ENCODE measurements around the gene TMEM185B.

Gene TMEM185B

DNA sequence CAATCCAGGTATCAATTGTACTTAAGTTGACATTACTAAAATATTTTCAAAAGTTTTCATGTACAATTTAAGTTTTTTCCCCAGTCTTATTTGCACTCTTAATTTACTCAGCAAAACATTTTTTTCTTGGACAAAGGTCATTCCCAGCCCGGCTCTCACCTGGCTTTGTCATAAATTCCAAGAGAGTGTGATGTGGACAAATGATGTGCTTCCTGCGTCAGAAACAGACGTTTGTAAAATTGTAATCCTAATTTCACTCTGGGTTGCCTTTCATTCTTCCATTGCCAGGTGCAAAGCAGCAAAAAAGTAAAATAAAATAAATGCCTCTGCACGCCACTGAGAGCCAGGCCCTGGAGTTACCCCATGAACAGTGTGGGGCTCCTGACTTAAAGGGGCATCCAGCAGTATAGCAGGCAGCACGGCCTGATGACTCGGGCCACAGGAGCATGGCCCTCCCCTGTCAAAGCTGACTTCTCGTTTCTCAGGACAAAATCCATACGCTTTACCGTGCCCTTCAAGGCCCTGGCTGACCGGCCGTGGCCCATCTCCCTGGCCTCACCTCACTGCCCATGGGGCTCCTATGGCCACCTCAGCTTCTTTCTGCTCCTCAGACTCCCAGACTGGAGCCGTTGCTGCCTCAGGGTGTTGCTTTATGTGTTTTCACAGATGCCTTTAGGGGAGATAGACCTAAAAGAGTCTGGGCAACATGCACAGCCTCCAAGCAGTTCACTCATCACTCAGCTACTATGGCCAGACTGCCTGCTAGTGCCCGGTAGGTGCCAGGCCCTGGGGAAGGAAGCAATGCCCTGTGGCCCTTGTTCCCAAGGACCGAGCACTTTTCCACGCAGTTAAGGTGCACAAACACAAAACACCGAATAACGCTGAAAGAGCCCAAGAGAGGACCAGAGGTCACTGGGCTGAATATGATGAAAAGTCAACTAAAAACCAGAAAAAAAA, 7.6 kb upstream of the TMEM185B start:
- peak; percentile 29 for DNase-seq

GRCh38 chr2:120229341-120229740, 6.1 kb upstream of the TMEM185B start:
- DNase-seq = peak; percentile 12

GRCh38 chr2:120228503-120228902, 5.3 kb upstream of the TMEM185B start:
- DNase-seq = peak; percentile 26

GRCh38 chr2:120227111-120227991, 4.2 kb upstream of the TMEM185B start:
- peak; percentile 13 for DNase-seq

DNA sequence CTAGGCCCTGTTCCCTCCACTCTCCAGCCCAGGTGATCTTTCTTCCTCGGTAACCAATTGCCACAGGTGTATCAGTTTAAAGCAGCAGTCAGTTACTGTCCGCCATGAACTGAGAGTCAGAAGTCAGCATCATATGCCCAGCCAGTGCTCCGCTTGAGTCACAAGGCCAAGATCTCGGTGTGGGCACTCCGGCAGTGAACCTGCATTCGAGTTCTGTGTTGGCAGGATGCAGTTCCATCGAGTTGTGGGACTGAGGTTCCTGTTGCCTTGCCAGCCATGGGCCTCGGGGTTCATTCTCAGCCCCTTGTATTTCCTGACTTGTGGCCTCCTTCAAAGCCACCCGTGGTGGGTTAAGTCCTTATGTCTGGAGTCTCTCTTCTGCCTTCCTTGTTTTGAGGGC, 3.1 kb upstream of the TMEM185B start:
- peak; percentile 2 for DNase-seq

- no peak for DNase-seq
Measured at GRCh38 chr2:120225549-120226065, 2.4 kb upstream of the TMEM185B start.

DNA sequence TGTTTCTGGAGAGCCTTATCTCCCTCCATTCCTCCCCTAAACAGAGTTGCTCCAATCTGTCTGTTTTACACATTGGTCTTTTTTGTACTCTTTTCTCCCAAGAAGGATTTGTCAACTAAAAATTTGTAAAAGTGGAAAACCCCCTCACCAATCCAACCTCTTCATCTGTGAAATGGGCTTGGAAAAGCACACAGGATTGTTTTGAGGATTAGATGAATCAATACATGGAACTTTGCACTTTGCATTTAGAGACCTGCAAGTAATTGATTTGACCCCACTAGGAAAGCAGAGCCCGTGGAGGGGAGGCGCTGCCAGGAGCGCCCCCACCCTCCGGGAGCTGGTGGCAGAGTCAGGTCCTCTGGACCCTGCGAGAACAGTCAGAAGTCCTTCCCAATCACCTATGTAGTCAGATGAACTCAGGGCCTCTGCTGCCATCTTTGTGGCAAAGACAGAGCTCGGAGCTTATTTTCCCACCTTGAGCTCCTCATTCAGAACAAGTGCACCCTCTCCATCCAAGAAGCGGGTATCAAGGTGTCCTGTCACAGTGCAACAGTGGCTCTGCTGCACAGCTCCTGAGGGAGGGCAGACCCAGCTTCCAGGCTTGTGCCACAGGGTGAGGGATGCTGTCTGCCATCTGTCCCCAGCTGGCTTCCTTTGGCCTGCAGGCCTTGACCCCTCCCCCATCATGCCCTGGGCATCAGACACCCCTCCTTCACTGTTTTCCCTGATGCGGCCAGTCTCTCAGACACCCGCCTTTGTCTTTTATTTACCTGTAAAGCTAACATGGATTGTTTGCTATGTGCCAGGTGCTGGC, 1.7 kb upstream of the TMEM185B start:
- DNase-seq = peak; percentile 28

- DNase-seq = peak; percentile 28
Measured at GRCh38 chr2:120224256-120224655, 1.1 kb upstream of the TMEM185B start.

- DNase-seq = no peak
Measured at GRCh38 chr2:120222186-120223033, 790 bp downstream of the TMEM185B start.

DNA sequence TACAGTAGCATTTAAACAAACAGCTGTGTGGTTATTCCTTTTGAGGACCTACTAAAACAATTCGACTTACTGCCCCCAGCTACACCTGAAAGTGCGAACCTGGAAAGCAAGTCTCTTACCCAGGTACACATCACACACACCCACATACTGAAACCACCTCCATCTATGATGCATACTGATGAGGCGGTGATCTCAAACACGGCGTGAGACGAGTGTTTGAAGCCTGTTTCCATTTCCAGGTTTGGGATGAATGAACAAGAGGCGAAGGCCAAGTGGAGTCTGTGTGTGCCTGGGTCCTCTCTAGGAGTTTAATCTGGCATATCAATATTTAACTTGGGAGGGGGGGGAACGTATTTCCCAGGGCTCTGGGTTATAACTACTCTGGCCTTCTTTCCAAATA, 1.6 kb downstream of the TMEM185B start:
- no peak for DNase-seq

DNA sequence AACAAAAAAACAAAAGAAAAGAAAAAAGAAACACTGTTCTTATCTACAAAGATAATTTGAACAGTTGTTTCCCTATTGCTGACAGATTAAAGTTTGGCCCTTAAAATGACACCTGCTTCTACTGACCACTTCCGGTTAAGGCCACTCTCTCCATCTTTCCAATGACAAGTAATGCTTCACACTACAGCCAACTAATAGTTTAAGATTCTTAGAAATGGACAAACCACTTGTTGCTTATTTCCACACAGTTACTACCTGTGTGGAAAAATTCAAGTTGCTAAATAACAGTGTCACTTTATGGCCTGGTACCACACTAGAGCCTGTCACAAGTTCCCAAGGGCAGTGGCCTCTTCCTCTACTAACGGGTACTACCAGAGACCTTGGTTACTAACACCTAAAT, 2.4 kb downstream of the TMEM185B start:
- DNase-seq = no peak

DNA sequence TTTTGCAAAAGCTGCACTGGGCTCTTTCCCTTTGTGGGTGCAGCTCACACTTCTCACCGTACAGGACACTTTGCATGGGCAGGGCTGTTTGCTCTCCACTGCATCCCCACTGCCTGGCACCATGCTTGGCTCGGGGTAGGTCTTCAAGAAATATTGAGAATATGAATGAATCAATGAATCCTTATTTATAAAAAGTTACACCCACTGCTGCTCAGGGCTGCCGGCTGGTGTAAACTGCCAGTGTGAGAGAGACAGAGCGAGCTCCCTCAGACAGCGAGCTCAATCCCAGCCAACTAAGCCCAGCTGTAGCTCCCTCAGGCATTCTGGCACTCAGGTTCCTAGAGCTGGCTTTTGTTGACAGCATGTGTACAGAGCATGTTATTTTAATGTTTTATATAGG, 3.4 kb downstream of the TMEM185B start:
- no peak for DNase-seq

GRCh38 chr2:120219291-120219690, 3.9 kb downstream of the TMEM185B start:
- no peak for DNase-seq

DNA sequence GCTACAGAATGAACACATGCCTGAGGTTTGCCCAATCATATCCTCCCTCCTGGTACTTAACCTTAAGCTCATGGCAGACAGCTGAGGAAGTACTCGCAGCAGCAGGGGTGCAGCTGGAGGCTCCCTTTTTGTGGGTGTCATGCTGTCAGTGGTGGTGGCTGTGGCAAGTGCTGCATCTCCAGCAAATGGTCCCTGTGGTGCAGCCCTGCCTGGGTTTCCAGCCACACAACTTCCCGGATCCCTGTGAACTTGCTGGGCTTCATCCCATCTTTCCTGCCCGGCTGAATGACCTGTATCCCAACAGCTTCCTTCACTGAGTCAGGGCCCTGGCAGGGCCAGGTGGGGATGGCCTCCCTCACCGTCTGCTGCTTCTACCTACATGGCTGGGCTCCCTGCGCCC, 5.0 kb downstream of the TMEM185B start:
- no peak for DNase-seq

DNA sequence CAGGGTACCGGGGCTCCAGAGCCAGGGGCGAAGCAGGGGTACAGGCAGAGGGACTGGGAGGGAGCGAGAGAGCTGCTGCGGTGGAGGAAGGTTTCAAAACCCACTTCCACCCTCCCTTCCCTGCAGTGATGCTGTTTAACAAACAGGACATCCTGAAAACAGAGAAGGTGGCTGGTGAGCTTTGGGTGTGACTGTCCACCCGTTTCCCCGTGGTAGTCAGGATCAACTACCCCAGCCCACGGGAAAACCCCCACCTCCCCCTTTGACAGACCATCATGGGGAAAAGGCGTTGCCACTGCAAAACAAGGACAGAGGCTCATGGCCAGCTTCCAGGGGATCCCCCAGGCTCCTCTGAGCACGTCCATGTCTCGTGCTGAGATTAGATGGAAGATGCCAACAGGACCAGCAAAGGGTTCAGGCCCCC, 12.9 kb downstream of the TMEM185B start:
- no peak for DNase-seq

DNA sequence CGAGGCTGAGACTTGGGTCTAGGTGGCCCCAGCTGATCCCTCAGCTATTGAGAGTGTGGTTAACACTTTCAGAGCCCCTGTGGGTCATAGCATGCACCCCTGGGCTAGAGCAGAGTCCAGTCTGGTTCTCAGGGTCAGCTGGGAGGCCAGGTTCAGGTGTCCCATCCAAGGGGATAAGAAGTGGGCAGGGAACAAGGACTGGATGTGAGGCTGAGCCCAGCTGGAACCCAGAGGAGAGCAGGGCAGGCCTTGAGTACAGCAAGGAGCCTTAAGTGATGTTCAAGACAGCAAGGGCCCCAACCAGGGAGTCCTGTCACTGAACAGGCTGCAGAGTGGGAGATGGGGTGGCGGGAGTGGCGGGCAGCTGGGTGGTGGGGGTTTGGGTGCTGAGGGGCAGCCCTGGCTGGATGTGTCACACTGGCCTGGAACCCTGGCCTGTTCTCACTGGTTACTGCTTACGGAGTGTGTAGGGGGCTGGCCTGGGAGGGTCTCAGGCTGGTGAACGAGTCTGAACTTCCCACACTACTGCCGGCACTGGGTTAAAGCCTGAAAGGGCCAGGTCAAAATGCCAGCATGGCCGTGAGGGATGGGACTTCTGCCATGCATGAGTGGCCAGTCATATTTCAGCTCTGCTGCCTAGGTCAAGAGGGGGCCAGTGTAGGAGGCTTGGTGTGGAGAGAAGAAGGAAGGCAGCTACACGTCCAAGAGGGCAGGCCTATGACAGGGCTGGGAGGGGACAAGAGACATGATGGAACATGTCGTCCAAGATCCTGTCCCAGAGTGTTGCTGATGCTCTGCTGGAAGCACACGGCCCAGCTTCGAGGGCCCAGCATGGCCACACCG, 13.6 kb downstream of the TMEM185B start:
- DNase-seq = no peak

DNA sequence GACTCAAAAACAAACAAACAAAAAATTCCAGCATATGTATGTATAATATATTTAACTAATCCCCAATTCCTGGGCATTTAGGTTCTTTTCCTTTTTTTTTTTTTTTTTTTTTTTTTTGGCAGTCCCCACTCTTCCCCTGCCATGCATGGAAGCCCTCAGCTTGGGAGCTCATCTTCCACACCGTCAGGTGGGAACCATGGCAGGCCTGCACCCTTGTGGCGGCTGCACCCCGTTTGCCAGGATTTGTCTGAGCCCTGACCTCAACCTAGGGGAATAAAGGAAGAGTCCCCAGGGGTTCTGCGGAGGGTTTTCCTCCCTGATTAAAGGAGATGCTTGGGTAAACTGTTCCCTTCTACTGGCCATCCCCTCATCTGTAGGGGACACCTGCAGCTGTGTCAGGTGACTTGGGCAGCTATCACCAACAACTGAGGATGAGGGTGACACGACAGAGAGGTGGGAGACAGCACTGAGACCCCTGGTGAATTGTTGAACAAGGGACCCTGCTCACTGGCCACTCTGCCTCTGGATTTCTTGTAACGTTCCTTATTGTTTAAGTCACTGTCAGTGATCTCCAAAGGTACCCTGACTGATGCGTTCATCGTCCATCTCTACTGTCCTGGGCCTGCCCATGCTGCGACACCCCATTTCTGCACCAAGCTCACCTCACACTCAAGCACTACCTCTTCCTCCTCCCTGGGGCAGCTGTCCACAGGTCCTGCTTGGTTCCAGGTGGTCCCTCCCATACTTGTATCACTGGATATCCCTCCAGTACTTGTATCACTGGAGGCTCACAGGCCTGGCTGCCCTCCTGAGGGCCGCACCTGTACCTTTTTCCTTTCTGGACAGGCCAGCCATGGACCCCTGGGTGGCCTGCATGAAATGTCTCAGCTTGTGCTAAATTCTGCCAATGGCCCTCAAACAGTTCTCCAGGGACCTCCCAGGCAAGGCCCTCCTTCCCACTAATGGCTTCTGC, 14.5 kb downstream of the TMEM185B start:
- DNase-seq = no peak

DNA sequence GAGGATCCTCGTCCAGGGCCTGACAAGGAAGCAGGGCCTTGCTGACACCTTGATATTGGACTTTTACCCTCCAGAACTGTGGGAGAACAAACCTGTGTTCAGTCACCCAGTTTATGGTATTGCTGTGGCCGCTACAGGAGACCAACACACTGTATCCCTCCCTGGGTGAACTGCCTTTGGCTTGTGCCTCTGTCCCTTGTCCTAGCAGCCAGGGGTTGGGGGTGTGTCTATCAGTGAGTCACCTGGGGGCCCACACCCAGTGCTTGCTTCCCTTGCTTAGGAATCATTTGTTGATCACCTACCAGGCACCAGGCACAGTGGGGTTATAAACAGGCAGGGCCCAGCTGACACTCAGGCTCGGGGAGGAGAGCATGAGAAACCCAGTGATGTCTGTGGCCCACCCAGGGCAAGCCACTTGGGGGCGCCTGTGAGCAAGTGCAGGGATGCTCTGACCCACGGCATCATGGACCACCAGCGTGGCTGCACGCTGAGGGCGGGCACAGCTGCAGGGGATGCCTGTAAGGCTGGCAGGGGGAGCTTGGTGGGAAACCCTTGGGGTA, 17.1 kb downstream of the TMEM185B start:
- no peak for DNase-seq
